GM21526 (cell line): ENCODE results near the gene ATF4.

Experiments used
- ATAC-seq: cut with Tn5 transposase; IDR thresholded peaks from one replicate; pipeline ENCODE4 v1.9.1; 2021; ENCODE audit warnings: moderate library complexity; ENCODE audit not compliant: unreplicated experiment, low FRiP score

Gene ATF4

DNA sequence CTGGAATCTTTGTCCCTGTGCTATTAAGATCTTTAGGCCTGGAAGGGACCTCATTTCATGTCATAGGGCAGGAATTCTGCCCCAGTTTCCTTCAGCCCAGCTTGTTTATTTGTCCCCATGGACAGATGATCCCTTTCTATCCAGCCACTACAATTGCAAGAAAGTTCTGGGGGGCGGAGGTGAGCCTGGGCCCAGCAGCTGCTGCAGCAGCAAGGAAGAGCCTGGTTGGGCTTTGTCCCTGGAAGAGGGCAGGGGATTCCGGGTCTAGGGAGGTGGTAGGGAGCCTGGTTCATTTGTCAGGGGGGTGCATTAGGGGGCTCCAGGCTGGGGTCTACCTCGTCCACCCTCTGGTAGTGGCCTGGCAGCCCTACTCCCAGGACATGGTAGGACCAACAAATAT, 33.8 kb downstream of the ATF4 start:
- ATAC-seq, result no peak

GRCh38 chr22:39556970-39557841, 36.8 kb downstream of the ATF4 start:
- ATAC-seq, result no peak

DNA sequence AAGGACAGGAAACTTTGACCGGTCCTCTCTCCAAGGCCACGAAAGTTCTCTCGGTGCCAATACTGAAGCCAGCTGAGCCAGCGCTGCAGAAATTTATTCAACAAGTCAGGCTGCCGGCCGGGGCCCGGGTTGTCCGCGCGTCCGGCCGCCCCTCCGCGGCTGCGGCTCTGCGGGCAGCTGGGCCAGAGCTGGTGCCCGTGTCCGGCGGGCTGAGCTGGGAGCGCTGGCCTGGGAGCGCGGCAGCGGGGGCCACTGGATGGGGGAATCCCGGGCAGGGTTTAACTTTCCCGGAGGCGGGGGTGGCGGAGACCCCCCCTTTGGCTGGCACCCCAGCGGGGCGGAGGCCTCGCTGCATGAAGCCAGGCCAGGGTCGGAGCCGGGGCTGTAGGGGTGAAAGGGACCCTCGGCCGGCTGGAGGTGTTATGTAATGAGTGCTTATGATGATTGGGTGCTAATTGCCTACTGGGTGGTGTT, 37.9 kb downstream of the ATF4 start:
- ATAC-seq, result no peak

- no peak for ATAC-seq
These were observed 38.6 kb downstream of the ATF4 start for GRCh38 chr22:39558950-39559349.

GRCh38 chr22:39559456-39560105, 39.2 kb downstream of the ATF4 start:
- ATAC-seq, result no peak

GRCh38 chr22:39560127-39560526, 39.8 kb downstream of the ATF4 start:
- no peak for ATAC-seq

DNA sequence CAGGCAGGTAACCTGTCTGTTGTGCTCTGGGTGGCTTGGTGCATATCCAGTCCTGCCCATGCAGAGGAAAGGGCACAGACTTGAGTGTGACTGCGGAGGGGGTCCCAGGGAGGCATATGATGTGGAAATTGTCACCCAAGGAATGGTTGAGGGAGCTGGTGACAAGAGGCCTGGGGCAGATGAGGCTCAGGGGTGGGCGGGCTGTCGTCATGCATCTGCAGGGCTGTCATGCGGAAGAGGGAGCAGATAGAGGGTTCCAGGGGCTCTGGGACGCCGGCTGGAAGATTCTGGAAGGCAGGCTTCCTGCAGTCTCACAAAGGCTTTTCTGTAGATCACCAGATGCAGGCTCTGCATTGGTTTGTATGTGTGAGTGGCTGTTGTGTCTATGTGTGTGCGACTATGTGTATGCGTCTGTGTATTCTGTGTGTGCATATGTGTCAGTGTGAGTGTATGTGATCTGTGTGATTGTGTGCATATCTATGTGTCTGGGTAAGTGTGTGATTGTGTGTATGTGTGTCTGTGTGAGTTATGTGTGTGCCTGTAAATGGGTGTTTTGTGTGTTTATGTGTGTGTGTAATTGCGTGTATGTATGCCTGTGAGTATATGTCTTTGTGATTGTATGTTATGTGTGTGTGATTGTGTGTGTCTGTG, 42.6 kb downstream of the ATF4 start:
- ATAC-seq, result no peak

DNA sequence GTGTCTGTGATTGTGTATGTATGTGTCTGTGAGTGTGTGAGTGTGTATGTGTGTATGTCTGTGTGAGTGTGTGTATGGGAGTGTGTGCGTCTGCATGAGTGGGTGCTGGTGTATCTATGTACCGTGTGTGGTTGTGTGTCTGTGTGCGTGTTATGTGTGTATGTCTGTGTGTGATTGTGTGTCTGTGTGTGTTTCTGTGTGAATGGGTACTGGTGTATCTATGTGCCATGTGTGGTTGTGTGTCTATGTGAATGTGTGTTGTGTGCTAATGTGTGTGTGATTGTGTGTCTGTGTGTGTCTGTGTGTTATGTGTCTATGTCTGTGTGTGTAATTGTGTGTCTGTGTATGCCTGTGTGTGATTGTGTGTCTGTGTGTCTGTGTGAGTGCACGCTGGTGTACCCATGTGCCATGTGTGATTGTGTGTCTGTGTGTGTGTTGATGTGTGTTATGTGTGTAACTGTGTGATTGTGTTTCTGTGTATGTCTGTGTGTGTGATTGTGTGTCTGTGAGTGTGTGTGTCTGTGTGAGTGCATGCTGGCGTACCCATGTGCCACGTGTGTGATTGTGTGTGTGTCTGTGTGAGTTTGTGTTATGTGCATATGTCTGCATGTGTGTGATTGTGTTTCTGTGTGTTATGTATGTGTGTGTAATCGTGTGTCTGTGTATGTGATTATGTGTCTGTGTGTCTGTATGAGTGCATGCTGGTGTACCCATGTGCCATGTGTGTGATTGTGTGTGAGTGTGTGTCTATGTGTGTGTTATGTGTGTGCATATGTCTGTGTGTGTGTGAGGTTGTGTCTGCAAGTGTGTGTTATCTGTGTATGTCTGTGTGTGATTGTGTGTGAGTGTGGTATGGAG, 43.4 kb downstream of the ATF4 start:
- no peak for ATAC-seq

- no peak for ATAC-seq
These were observed 45.1 kb downstream of the ATF4 start for GRCh38 chr22:39565414-39565944.

GRCh38 chr22:39567135-39567946, 47.0 kb downstream of the ATF4 start:
- ATAC-seq, result no peak

DNA sequence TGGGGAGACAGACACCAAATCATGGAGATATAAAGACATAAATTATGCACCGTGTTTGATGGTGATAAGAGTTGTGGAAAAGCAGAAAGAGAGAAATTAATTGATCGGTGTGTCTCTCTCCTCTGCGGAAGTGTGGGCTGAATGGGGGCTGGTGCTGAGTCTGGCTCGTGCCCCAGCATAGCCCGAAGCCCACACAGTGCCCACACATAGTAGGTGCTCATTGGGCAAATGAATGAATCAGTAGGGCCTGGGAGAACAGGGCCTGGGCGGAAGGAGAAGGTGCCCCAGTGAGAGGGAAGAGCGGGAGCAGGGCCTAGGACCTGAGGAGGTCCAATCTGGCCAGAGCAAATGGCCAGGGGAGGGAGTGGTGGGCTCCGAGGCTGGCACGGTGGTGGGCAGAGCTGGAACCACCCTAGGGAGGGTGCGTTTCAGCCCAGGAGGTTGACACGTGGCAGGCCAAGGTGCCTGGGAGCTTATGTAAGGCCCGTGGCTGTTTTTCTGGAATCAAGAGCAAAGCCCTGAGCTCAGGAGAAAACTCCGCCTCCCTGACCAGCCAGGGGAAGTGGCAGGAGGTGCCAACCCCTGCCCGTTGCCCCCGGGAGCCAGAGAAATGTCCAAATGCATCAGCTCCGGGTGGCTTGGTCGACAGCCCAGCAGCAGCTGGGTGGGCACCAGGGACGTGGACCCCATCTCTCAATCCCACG, 48.1 kb downstream of the ATF4 start:
- ATAC-seq, result no peak

GRCh38 chr22:39569066-39569465, 48.7 kb downstream of the ATF4 start:
- ATAC-seq, result no peak

- no peak for ATAC-seq
These were observed 49.9 kb downstream of the ATF4 start for GRCh38 chr22:39570226-39570625.

- ATAC-seq, result no peak
These were observed 50.3 kb downstream of the ATF4 start, which contains the start of gene CACNA1I for GRCh38 chr22:39570665-39571064. Gene CACNA1I (plus strand): TSS chr22:39570753. CDS start chr22:39570753, 0 bp downstream.

- no peak for ATAC-seq
These were observed 51.2 kb downstream of the ATF4 start for GRCh38 chr22:39571538-39571937.
